A549 (cell line): ENCODE data around the gene GNAS. TPM values are rescaled to one million over a fixed set of nuclear protein-coding genes. Genes with fewer than 3 reads are reported as not detected.

ENCODE experiments used
- ATAC-seq, 2 experiments: fragments of 200-7000 bp in 1 of 2; fragments of >200 bp in 1 of 2; cut with Nextera tagmentation in 1 of 2; cut with Tn5 transposase in 1 of 2; 3 replicates each; pipeline versions ENCODE4 v1.8.0 to v1.9.1; 2018 to 2020; ENCODE audit warnings: mild to moderate bottlenecking in 1 of 2, moderate library complexity in 1 of 2
- CTCF ChIA-PET: fragments of 300-600 bp; sonication (Branson Sonifier 250); formaldehyde crosslinking; extraction: SDS; loops from one replicate; lab custom pipeline; 2021; ENCODE audit warnings: antibody characterized with exemption, inconsistent platforms; lab: Yijun Ruan, JAX
- POLR2A ChIA-PET: fragments of 350-600 bp; formaldehyde crosslinking; extraction: SDS; loops from one replicate; lab custom pipeline; 2021; ENCODE audit warnings: antibody characterized with exemption, inconsistent platforms; lab: Yijun Ruan, JAX
- DNase-seq, 2 experiments: peaks; one replicate each; pipeline versions ENCODE4 v3.0.0 to v3.0.0-alpha.2; 2011 to 2016; ENCODE audit warnings: low read depth in 1 of 2, low spot score in 1 of 2
- FAIRE-seq: peaks from 2 replicates; lab custom pipeline; 2011; peaks lifted over from hg19 to GRCh38; lab: Jason Lieb, UNC
- H3K27ac ChIP-seq, 2 experiments: fragments of >200 bp; sonication (Bioruptor Twin); formaldehyde crosslinking; 3 replicates each; pipeline ENCODE4 v1.5.1; 2016 to 2017
- H3K4me1 ChIP-seq: fragments of >200 bp; sonication (Bioruptor Twin); formaldehyde crosslinking; 3 replicates; pipeline ENCODE4 v1.6.1; 2016
- H3K4me2 ChIP-seq: fragments of >200 bp; sonication (Bioruptor Twin); formaldehyde crosslinking; 3 replicates; pipeline ENCODE4 v1.6.1; 2016
- H3K4me3 ChIP-seq: fragments of >200 bp; sonication (Bioruptor Twin); formaldehyde crosslinking; 3 replicates; pipeline ENCODE4 v1.5.1; 2016
- H3K9me3 ChIP-seq: fragments of >200 bp; sonication (Bioruptor Twin); formaldehyde crosslinking; 3 replicates; pipeline ENCODE4 v1.6.1; 2016
- ATOH8 ChIP-seq: fragments of 250-450 bp; sonication (Bioruptor Pico); IDR thresholded peaks from 2 replicates; pipeline ENCODE4 v1.5.0; 2020; ENCODE audit warnings: low read depth, mild to moderate bottlenecking, moderate library complexity
- CBX2 ChIP-seq: fragments of 200-600 bp; sonication (generic); IDR thresholded peaks from 2 replicates; pipeline ENCODE4 v1.6.1; 2016; ENCODE audit warnings: low read depth, mild to moderate bottlenecking, borderline replicate concordance
- CBX8 ChIP-seq: fragments of 200-600 bp; sonication (generic); IDR thresholded peaks from 2 replicates; pipeline ENCODE4 v1.6.1; 2016
- CHD2 ChIP-seq: fragments of 150-350 bp; IDR thresholded peaks from 2 replicates; pipeline ENCODE4 v1.6.1; 2014; ENCODE audit warnings: low read length; ENCODE audit not compliant: partially characterized antibody
- CHD4 ChIP-seq: fragments of 200-600 bp; sonication (generic); IDR thresholded peaks from 2 replicates; pipeline ENCODE4 v1.6.1; 2016; ENCODE audit warnings: antibody characterized with exemption, mild to moderate bottlenecking, borderline replicate concordance
- CTCF ChIP-seq: fragments of >200 bp; sonication (Bioruptor Twin); formaldehyde crosslinking; IDR thresholded peaks from 3 replicates; pipeline ENCODE4 v1.5.1; 2016
- FOSB ChIP-seq: fragments of 250-450 bp; sonication (Bioruptor Pico); IDR thresholded peaks from 2 replicates; pipeline ENCODE4 v1.5.0; 2020; ENCODE audit warnings: mild to moderate bottlenecking, moderate library complexity
- FOSL2 ChIP-seq, 2 experiments: fragments of 450-650 bp in 1 of 2; fragments of >200 bp in 1 of 2; sonication (Bioruptor Twin) in 1 of 2; formaldehyde crosslinking; IDR thresholded peaks; 2 replicates each; pipeline versions ENCODE4 v1.5.0 to v1.6.1; 2016 to 2020; ENCODE audit warnings: mild to moderate bottlenecking in 1 of 2, moderate library complexity in 1 of 2
- GATA3 ChIP-seq: IDR thresholded peaks from 2 replicates; pipeline ENCODE4 v1.6.1; 2012; ENCODE audit warnings: borderline replicate concordance
- JUNB ChIP-seq: fragments of >200 bp; sonication (Bioruptor Twin); formaldehyde crosslinking; IDR thresholded peaks from 2 replicates; pipeline ENCODE4 v1.6.1; 2016
- KDM1A ChIP-seq: fragments of 200-600 bp; sonication (generic); IDR thresholded peaks from 2 replicates; pipeline ENCODE4 v1.6.1; 2016; ENCODE audit warnings: low read depth, mild to moderate bottlenecking
- MAFK ChIP-seq: fragments of 450-650 bp; IDR thresholded peaks from 2 replicates; pipeline ENCODE4 v1.6.1; 2014; ENCODE audit not compliant: partially characterized antibody
- MYC ChIP-seq: IDR thresholded peaks from 2 replicates; pipeline ENCODE4 v1.6.1; 2012; ENCODE audit warnings: mild to moderate bottlenecking, inconsistent platforms, low read length, improper control_type of control experiment, borderline replicate concordance
- NFE2L2 ChIP-seq: fragments of 150-350 bp; conservative IDR thresholded peaks from 2 replicates; pipeline ENCODE4 v1.6.1; 2014; ENCODE audit warnings: low read length
- NPAS2 ChIP-seq: fragments of 250-450 bp; sonication (Bioruptor Pico); IDR thresholded peaks from 2 replicates; pipeline ENCODE4 v1.8.0; 2022; ENCODE audit warnings: mild to moderate bottlenecking, moderate library complexity, borderline replicate concordance
- NR3C1 ChIP-seq: fragments of >200 bp; sonication (Bioruptor Twin); formaldehyde crosslinking; IDR thresholded peaks from 3 replicates; pipeline ENCODE4 v1.6.1; 2017
- PBX3 ChIP-seq: IDR thresholded peaks from 2 replicates; pipeline ENCODE4 v1.6.1; 2012
- POLR2A ChIP-seq: IDR thresholded peaks from 2 replicates; pipeline ENCODE4 v1.6.1; 2012; ENCODE audit warnings: mild to moderate bottlenecking, low read length
- RARB ChIP-seq: fragments of 250-450 bp; sonication (Bioruptor Pico); IDR thresholded peaks from 2 replicates; pipeline ENCODE4 v1.8.0; 2021; ENCODE audit warnings: mild to moderate bottlenecking, moderate library complexity
- RCOR1 ChIP-seq: fragments of 150-350 bp; IDR thresholded peaks from 2 replicates; pipeline ENCODE4 v1.6.1; 2014; ENCODE audit warnings: antibody characterized with exemption, low read length, low read depth
- RNF2 ChIP-seq: fragments of 200-600 bp; sonication (generic); IDR thresholded peaks from 2 replicates; pipeline ENCODE4 v1.6.1; 2016; ENCODE audit warnings: low read depth, mild to moderate bottlenecking, antibody characterized with exemption, moderate library complexity, borderline replicate concordance
- SREBF2 ChIP-seq: fragments of 450-650 bp; IDR thresholded peaks from 2 replicates; pipeline ENCODE4 v1.6.1; 2014; ENCODE audit warnings: mild to moderate bottlenecking, moderate library complexity
- TP53 ChIP-seq: fragments of 250-450 bp; sonication (Bioruptor Pico); IDR thresholded peaks from 2 replicates; pipeline ENCODE4 v1.5.0; 2021; ENCODE audit warnings: mild to moderate bottlenecking, moderate library complexity
- ZC3H11A ChIP-seq: fragments of 450-650 bp; IDR thresholded peaks from 2 replicates; pipeline ENCODE4 v1.6.1; 2014; ENCODE audit warnings: antibody characterized with exemption, mild to moderate bottlenecking
- ZNF302 ChIP-seq: fragments of 250-450 bp; sonication (Bioruptor Pico); IDR thresholded peaks from 2 replicates; pipeline ENCODE4 v1.9.0; 2021; ENCODE audit warnings: inconsistent platforms, mild to moderate bottlenecking, moderate library complexity
- ZSCAN20 ChIP-seq: fragments of 250-450 bp; sonication (Bioruptor Pico); IDR thresholded peaks from 2 replicates; pipeline ENCODE4 v1.8.0; 2022; ENCODE audit warnings: mild to moderate bottlenecking, moderate library complexity
- WGBS: methylation state at CpG from one replicate; pipeline ENCODE4 v1.1.6; 2017; ENCODE audit errors: missing lambda C conversion rate; 5-methylcytosine and 5-hydroxymethylcytosine counted together
- polyA plus RNA-seq, 4 experiments: library from polyadenylated mRNA; depleted of rRNA in 3 of 4; stranded (reverse); fragments of >200 nt; fragmentation: RNase III in 1 of 4; extraction: RNeasy Plus Mini Kit Qiagen cat#74134 plus additional on column Dnase treatment in 1 of 4; gene quantifications; 2 replicates in 3 of 4; 3 replicates in 1 of 4; pipeline ENCODE4 v1.2.3, GENCODE V29; 2011 to 2017

GNAS gene
- polyA plus RNA-seq, 2 of the 4 experiments (the other 2 are of a cell fraction), result 534 to 600 TPM

DNA sequence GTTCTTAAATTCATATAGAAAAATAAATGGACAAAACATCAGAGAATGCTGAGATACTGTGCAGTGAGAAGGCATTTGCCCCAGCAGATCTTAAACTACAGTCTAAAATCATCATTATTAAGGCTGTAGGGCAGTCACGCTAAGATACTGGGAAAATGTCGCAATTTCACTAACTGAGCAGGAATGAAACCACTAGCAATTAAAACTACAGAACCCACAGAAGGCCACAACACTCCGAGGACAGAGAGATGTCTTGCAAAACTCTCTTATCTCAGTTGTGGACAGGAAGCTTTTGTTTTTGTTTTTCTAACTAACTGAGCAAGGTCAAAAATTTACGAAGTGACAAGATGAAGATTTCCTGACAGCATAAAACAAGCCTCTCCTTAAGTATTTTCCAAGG, 20.1 kb upstream of the GNAS start:
- FAIRE-seq (no peak), DNase-seq (no peak)
- WGBS, result 35% methylated on average over 4 of the region's 4 CpGs

DNA sequence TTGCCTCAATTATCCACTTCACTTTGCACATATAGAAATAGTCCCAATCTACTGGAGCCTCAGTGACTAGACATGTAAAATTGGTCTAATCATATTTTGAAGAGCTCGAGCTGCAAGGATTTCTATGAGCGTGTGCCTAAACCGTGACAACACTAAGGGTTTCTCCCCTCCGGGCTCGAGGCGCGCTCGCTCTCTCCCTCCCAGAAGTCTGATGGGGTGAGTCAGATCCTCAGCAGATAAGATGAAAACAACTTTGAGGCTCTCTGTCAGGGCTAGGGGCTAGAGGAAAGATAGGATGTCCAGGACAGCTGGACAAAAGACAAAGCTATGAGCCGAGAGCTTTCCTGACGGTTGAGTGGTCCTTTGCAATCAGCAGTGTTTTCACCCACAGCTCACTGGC, 18.6 kb upstream of the GNAS start:
- H3K27ac ChIP-seq, result no peak overlapping the region
- ATAC-seq (no peak), FAIRE-seq (no peak), DNase-seq (no peak)
- ChIA-PET POLR2A (no interaction called here), CTCF (interaction anchor here (0.6 to 1.5 kb wide), 7 partner anchors 10 to 662 kb away, joined by 3 to 5 read pairs (median 4); partner anchors contain the start of gene STX16)
- 24% methylated on average over 10 of the region's 10 CpGs for WGBS
- TF ChIP-seq JUNB (no peak), CBX8 (no peak), RCOR1 (no peak)
- H3K4me1 ChIP-seq, result no peaks in the 10 kb centered on the region
- H3K9me3 ChIP-seq, result 0 out of 3 replicates have a peak, but pooled peaks cover 3% of the 10 kb centered on the region
- no peak overlapping the region for H3K4me2 ChIP-seq
- H3K4me3 ChIP-seq, result no peak overlapping the region

More for the DNA sequence above, 20.1 kb upstream of the GNAS start:
- no peak for ATAC-seq
- H3K27ac ChIP-seq, result no peak overlapping the region
- no peak overlapping the region for H3K4me2 ChIP-seq
- ChIA-PET CTCF (no interaction called here), POLR2A (no interaction called here)
- H3K4me3 ChIP-seq, result no peak overlapping the region
- 0 out of 3 replicates have a peak, but pooled peaks cover 3% of the 10 kb centered on the region for H3K9me3 ChIP-seq
- TF ChIP-seq GATA3 (no peak), NPAS2 (CRISPR knock-in tag) (no peak), TP53 (CRISPR knock-in tag) (no peak), CHD4 (no peak), ZNF302 (CRISPR knock-in tag) (no peak), NR3C1 (no peak), ZC3H11A (no peak), PBX3 (no peak), CBX8 (no peak), RCOR1 (no peak), CTCF (no peak), RARB (CRISPR knock-in tag) (no peak)
- no peaks in the 10 kb centered on the region for H3K4me1 ChIP-seq

GRCh38 chr20:58835231-58835630, 17.3 kb upstream of the GNAS start:
- no peak for ATAC-seq
- no peak for FAIRE-seq
- H3K27ac ChIP-seq, result no peak overlapping the region
- no peak overlapping the region for H3K4me2 ChIP-seq
- TF ChIP-seq ATOH8 (CRISPR knock-in tag) (no peak), MYC (no peak), KDM1A (no peak), CTCF (no peak), NFE2L2 (no peak), MAFK (no peak), FOSL2 (IDR thresholded peaks at IDR 0.05) (no peak), FOSL2 (CRISPR knock-in tag; IDR thresholded peaks at IDR 0.05) (no peak), TP53 (CRISPR knock-in tag) (no peak), CHD2 (no peak), POLR2A (no peak), RNF2 (no peak), FOSB (CRISPR knock-in tag) (no peak), SREBF2 (no peak), ZSCAN20 (CRISPR knock-in tag) (no peak), CBX2 (no peak)
- TF ChIP-seq, all 56 proteins: peak for 0
- no peak for DNase-seq
- Histone ChIP-seq H3K4me1 (peaks cover 6% of the 10 kb centered on the region), H3K4me3 (no peak overlapping the region), H3K9me3 (0 out of 3 replicates have a peak, but pooled peaks cover 3% of the 10 kb centered on the region)
- ChIA-PET CTCF (interaction anchor here (0.8 to 1.4 kb wide), 3 partner anchors 10 to 184 kb away, joined by 3 to 5 read pairs (median 4); partner anchors contain the start of gene STX16), POLR2A (no interaction called here)
- WGBS, result 9% methylated on average over 2 of the region's 2 CpGs
